NCI-H1048 (cell line): ENCODE measurements around the gene FARS2.

ENCODE experiments used
- DNase-seq: peaks from one replicate; lab custom pipeline; 2025; lab: John Stamatoyannopoulos, UW

FARS2 gene

GRCh38 chr6:5809450-5809849, 548.1 kb downstream of the FARS2 start:
- DNase-seq, result no peak

DNA sequence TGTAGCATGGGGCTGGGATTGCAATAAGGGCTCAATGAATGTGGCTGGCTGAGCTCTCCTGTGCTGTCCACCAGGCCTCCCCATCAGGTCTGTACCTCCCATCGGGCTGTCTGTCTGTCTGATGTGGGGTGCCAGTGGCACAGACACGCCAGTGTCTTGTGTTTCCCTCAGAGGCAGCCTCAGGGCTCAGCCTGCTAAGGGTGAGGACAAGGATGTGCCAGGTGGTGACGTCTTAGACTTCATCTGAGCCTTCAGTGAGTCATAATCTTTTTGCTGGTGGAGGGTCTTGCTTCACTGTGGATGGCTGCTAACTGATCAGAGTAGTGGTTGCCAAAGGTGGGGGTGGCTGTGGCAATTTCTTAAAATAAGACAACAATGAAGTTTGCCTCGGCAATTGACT, 550.7 kb downstream of the FARS2 start:
- DNase-seq, result no peak

- no peak for DNase-seq
These were observed 552.3 kb downstream of the FARS2 start for GRCh38 chr6:5813625-5814027.

- DNase-seq, result no peak
These were observed 552.8 kb downstream of the FARS2 start for GRCh38 chr6:5814116-5814515.

DNA sequence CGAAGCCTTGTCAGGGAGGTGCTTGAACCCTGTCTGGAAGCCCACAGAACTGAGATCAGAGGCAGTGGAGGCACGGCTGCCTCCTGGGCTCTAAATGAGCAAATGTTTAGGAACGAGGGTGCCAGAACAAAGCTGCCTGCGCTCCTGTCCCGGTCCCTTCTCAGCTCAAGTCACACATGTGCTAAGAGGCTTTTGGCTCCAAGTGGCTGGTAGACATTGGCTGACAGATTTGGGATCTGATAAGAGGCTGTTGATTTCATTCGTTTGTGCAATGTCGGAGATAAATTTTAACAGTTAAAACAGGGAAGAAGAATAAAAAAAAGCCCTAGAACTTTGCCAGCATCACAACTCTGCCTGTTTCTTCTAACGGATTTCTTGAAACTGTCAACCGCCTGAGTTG, 553.6 kb downstream of the FARS2 start:
- DNase-seq, result no peak

DNA sequence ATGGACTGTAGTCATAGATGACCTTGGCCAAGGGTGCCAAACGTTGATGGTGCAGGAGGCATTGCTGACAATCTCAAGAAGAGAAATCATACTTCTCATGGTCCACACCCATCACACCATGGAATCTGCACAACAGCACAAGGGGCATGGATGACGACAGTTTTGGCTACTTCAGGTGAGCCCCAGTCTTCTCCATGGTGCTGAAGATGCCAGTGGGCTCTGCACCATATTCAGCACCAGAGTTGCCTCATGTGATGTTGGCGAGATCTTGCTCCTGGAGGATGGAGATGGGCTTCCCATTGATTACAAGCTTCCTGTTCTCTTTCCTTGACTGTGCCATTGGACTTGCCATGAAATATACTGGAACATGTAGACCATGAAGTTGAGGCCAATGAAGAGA, 556.6 kb downstream of the FARS2 start:
- no peak for DNase-seq

GRCh38 chr6:5818959-5819358, 557.6 kb downstream of the FARS2 start:
- no peak for DNase-seq
